Astrocyte (in vitro differentiated cells and primary cell): ENCODE measurements around the gene ALDH1A3.

ENCODE experiments used
- CTCF ChIP-seq: IDR thresholded peaks from 2 replicates; pipeline ENCODE4 v1.5.1; 2011; ENCODE audit warnings: low read depth, mild to moderate bottlenecking, inconsistent platforms, low read length, moderate library complexity; ENCODE audit not compliant: insufficient read depth
- EZH2 ChIP-seq: IDR thresholded peaks from 2 replicates; pipeline ENCODE4 v1.6.1; 2012; ENCODE audit warnings: mild to moderate bottlenecking, low read length, inconsistent platforms; ENCODE audit not compliant: insufficient read depth

- no peak for TF ChIP-seq CTCF
- TF ChIP-seq EZH2: no peak
Measured at GRCh38 chr15:100937171-100937570, 57.5 kb downstream of the ALDH1A3 start.
